GM18498 (cell line): ENCODE results near the gene ZNF331.

Experiments used
- ATAC-seq: cut with Tn5 transposase; IDR thresholded peaks from one replicate; pipeline ENCODE4 v1.9.1; 2021; ENCODE audit warnings: mild to moderate bottlenecking, moderate library complexity; ENCODE audit not compliant: unreplicated experiment

ZNF331 gene

GRCh38 chr19:53571339-53571738, 33.4 kb downstream of the ZNF331 start:
- no peak for ATAC-seq

DNA sequence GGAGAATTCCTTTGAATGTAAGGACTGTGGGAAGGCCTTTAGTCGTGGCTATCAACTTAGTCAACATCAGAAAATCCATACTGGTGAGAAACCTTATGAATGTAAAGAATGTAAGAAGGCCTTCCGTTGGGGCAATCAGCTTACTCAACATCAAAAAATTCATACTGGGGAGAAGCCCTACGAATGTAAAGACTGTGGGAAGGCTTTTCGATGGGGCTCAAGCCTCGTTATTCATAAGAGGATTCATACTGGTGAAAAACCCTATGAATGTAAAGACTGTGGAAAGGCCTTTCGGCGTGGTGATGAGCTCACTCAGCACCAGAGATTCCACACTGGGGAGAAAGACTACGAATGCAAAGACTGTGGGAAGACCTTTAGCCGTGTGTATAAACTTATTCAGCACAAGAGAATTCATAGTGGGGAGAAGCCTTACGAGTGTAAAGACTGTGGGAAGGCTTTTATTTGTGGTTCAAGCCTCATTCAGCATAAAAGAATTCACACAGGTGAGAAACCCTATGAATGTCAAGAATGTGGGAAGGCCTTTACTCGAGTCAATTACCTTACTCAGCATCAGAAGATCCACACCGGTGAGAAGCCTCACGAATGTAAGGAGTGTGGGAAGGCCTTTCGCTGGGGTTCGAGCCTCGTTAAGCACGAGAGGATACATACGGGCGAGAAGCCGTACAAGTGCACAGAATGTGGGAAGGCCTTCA, 39.2 kb downstream of the ZNF331 start:
- no peak for ATAC-seq

GRCh38 chr19:53577968-53578367, 40.0 kb downstream of the ZNF331 start:
- no peak for ATAC-seq

DNA sequence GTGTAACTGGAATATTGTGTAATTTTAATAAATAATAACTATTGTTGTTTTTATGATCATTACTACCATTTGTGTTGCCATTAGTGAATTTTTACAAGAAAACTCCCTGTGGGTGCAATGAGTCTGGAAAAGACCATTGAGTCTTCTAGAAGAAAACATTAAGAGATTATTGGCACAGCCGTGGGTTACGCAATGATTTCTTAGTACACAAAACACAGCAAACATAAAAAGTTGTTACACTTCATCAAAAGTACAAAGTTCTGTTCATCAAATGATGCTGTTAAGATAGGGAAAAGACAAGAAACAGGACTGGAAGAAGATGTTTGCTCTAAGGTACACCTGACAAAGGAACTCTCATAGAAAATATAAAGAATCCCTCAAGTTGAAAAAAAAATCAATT, 41.6 kb downstream of the ZNF331 start:
- ATAC-seq: no peak

DNA sequence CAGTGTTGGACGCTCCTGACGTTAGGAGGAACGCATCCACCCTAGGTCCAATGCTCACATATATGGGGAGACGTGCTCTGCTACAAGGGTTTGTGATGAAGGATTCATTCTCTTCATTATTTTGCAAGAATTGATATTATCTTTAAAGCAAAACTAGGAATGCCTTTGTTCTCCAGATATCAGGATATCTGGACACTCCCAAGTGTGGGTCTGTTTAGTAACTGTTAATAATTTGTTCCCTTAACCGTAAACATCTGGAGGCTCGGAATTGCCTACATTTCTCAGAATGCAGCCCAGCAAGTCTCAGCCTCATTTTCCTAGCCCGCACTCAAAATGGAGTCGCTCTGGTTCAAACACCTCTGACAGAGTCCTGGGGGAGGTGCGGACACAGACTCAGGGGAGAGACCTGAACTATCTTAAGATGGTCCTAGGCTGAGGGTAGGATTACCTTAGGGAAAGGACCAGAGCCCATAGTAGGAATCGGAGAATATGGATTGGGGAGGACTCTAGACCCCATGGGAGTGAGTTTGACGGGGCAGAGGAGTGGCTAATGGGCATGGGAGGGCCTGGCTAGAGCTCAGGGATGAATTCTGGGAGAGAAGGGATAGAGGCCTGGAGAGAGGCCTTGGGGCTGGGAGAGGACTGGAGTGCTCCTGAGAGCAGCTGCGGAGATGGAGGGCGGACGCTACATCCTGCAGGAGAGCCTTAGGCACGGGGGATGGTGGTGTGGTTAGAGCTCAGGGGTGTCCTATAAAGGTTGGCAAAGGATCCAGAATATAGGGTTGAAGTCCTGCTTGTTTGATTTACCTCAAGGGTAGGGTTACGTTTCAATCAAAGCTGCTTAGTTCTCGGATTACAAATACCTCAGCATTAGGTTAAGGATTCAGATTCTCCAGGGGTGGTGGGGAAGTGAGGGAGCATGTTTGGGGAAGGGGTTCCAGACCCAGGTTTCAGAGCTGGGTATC, 43.2 kb downstream of the ZNF331 start:
- no peak for ATAC-seq

DNA sequence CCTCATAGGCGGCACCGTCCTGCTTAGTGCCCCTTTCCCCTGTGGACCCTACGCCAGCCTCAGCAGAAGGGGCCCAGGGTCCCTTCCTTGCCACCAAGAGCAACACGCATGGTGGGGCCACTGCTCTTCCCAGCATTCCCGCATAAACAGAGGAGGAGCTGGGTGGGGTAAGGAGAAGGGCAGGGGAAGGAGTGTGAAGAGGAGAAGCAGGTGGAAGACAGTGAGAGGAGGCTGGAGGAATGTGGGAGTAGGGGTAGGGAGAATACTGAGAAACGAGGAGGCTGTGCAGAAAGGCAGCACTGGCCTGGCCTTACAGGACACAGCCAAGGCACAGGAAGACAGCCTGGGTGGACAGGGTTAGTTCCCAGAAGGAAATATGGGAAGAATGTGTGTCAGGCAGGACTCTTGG, 43.9 kb downstream of the ZNF331 start:
- no peak for ATAC-seq

DNA sequence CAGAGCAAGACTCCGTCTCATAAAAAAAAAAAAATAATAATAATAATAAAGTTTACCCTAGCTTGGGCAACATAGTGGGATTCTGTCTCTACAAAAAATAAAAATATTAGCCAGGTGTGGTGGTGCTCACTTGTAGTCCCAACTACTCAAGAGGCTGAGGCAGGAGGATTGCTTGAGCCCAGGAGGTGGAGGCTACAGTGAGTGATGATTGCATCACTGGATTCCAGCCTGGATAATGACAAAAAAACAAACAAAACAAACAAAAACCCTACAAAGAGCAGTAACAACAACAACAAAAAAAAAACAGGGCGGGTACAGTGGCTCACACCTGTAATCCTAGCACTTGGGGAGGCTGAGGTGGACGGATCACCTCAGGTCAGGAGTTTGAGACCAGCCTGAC, 45.2 kb downstream of the ZNF331 start:
- no peak for ATAC-seq

DNA sequence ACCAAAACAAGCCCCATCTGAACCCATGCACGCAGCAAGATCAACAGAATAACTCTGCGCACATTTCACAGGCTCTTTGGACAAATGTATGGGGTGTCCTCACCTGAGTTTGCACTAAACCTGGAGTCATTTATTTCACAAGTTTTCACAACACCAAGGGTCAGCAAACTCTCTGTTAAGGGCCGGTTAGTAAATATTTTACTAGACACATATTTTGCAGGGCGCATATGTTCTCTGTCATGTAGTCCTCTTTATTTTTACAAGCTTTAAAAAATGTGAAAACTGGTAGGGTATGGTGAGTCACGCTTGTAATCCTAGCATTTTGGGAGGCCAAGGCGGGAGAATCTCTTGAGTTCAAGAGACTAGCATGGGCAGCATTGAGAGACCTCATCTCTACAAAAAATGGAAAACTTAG, 48.3 kb downstream of the ZNF331 start:
- no peak for ATAC-seq

DNA sequence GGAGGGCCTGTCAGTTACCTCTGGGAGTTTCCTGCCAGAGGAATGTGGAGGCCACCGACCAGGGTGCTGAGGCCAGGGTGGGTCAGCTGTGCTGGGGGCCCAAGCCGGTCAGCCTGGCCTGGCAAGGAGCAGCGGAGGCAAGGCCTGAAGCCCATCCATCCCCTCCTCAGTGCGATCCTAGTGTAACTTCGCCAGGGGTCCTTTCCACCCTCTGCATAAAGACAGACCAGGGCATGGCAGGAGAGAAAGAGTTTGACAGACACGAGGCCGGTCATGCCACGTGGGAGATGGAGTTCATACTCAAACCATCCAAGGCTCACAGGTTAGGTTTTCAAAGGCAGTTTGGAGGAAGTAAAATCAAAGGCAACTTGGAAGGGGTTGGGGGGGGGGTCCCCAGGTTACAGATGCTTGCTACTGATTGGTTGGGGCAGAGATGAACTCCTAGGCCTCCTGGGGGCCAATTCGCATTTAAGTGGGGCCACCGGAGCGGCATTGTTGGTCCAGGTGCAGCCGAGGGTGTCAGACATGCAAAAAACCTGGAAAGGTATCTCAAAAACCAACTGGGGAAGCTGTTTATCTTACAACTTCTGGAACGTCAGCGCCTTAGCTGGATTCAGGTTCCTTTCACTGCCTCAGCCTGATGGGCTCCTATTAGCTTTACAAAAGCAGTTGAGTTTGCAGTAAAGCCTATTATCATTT, 57.0 kb downstream of the ZNF331 start:
- ATAC-seq: no peak

DNA sequence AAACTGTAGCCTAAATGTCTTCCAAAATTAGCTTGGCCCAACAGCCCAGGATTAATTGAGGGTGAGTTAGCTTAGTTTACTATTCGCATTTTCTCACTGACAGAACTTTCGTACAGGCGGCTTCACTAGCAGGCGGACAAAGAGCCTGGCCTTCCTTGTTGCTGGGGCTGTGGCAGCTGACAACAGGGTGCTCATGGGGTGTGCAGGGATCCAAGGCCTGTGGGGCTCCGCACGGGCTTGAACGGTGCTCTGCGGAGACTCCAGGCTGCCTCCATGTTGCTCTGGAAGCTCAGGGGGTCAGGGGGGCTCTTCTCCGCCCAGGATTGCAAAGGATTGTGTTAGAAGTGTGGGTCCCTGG, 57.5 kb downstream of the ZNF331 start:
- ATAC-seq: no peak

DNA sequence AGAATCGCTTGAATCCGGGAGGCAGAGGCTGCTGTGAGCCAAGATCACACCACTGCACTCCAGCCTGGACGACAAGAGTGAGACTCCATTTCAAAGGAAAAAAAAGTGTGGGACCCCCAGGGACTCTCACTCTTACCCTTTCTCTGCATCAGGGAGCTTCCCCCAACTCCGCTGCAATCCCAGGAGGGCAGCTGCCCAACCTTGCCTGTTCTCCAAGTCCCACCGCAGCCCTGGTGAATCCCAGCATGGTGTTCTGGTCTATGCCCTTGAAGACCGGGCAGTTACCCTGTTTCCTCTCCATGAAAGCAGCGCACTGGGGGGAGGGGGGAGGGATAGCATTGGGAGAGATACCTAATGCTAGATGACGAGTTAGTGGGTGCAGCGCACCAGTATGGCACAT, 58.1 kb downstream of the ZNF331 start:
- ATAC-seq: no peak

DNA sequence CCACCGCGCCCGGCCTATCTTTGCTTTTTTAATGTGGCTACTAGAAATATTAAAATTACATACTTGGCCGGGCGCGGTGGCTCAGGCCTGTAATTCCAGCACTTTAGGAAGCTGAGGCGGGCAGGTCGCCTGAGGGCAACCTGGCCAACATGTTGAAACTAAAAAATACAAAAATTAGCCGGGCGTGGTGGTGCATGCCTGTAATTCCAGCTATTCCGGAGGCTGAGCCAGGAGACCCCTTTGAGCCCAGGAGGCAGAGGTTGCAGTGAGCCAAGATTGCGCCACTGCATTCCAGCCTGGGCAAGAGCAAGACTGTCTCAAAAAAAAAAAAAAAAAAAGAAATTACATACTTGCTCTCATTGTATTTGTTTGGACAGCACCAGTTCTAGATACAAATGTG, 59.1 kb downstream of the ZNF331 start:
- ATAC-seq: no peak

DNA sequence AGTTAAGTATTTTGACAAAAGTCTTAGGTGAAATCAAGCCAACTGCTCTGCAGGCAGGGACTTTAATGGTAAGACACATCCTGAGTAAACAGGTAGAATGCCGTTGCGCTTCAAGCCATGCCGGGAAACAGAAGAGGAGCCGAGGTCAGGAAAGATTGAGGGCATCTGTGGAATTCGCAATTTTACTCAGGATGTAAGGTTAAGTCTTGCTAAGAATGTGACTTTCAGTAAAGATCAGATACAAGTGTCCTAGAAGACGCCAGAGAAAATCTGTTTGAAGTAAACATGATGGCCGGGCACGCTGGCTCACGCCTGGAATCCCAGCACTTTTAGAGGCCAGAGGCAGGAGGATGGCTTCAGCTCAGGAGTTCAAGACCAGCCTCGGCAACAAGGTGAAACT, 60.4 kb downstream of the ZNF331 start:
- ATAC-seq: no peak

DNA sequence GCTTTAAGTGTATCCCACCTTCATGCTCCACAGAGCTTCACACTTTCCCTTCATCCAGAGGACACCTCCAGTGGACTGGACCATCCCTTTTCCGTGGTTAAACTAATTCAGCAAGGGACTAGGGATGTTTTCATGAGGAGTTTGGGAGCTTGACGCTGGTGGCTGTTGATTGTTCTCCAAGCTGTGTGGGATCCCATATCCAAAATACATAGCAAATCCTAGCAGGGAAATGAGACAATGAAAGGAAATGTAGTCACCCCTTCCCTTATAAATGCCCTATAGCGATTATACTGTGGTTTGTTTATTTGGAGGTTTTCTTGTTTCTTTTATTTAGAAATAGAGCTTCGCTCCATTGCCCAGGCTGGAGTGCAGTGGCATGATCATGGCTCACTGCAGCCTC, 62.3 kb downstream of the ZNF331 start:
- ATAC-seq: no peak

DNA sequence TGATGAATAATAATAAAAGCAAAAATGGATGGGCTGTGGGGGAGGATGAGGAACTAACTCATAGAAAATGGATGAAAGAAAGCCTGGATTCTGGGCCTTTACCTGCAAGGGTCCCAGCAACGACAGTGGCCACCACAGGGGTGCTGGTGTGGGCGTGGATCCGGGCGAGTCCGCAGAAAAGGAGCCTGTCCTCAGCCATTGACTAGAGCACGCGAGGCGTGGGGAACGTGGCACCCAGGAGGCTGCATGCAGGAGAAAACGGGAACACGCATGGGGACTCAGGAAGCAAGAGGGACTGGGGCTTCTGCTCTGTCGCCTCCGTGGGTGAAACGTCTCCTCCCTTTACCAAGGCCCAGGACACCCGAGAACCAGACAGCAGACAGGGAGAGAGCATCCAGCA, 68.1 kb downstream of the ZNF331 start:
- ATAC-seq: no peak

- no peak for ATAC-seq
These were observed 70.4 kb downstream of the ZNF331 start for GRCh38 chr19:53608381-53608780.

GRCh38 chr19:53612762-53613526, 75.0 kb downstream of the ZNF331 start:
- ATAC-seq: no peak

DNA sequence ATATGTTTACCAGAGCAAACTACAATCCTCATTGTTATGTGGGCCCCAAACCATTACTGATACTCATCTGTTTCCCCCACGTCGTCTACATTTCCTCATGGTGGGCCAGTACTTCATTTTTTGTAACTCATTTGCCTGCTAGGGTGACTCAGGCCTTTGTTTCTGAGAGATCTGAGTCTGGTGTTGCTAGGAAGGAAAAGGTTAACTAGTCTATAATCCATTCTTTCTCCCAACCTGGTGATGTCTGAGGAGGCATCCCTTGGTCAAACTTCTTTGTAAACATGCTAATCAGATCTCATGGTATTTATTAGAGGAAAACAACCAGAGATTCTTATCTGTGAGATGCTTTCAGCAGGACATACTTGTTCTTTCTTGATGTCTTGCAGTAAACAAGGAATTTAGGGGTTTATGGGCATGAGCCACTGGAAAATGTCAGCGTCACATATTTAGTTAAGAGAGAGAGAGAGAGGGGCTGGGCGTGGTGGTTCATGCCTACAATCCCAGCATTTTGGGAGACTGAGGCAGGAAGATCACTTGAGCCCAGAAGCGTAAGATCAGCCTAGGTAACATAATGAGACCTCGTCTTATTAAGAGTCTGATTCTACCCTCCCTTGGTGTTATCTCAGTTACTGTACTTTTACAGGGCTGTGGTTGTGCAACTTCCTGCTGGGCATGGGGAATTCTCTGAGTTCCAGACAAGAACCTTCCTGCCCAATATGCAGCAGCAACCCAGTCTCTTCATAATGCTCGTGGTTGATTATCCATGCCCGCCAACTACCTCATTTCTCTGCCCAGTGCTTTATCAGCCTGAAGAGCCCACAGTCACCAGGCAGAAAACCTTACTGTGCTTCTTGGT, 84.2 kb downstream of the ZNF331 start:
- no peak for ATAC-seq

- no peak for ATAC-seq
These were observed 87.0 kb downstream of the ZNF331 start for GRCh38 chr19:53624771-53625545.
